H9 (cell line): ENCODE results near the gene MEDAG. TPM values are rescaled to one million over a fixed set of nuclear protein-coding genes. Genes with fewer than 3 reads are reported as not detected.

ENCODE experiments used
- DNase-seq: peaks from one replicate; pipeline ENCODE4 v3.0.0-alpha.2; 2017
- H2AFZ ChIP-seq: one replicate; pipeline ENCODE4 v1.6.1; 2013; ENCODE audit warnings: mild to moderate bottlenecking, low read length, control low read depth, moderate library complexity
- H2AK5ac ChIP-seq: 2 replicates; pipeline ENCODE4 v1.6.1; 2013; ENCODE audit warnings: low read length, control low read depth, mixed read lengths; ENCODE audit not compliant: insufficient read length
- H2BK120ac ChIP-seq: one replicate; pipeline ENCODE4 v1.6.1; 2013; ENCODE audit warnings: low read depth, mild to moderate bottlenecking, low read length, control low read depth, inconsistent platforms; ENCODE audit not compliant: poor library complexity, severe bottlenecking
- H2BK12ac ChIP-seq: 2 replicates; pipeline ENCODE4 v1.6.1; 2013; ENCODE audit warnings: low read length, control low read depth, mixed read lengths, low read depth; ENCODE audit not compliant: insufficient read length
- H2BK15ac ChIP-seq: 2 replicates; pipeline ENCODE4 v1.6.1; 2013; ENCODE audit warnings: low read depth, low read length, control low read depth
- H2BK20ac ChIP-seq: one replicate; pipeline ENCODE4 v1.6.1; 2013; ENCODE audit warnings: low read depth, mild to moderate bottlenecking, low read length, control low read depth, inconsistent platforms; ENCODE audit not compliant: poor library complexity, severe bottlenecking
- H2BK5ac ChIP-seq: 2 replicates; pipeline ENCODE4 v1.6.1; 2013; ENCODE audit warnings: low read length, control low read depth, mixed read lengths; ENCODE audit not compliant: insufficient read length
- H3K14ac ChIP-seq: 2 replicates; pipeline ENCODE4 v1.6.1; 2013; ENCODE audit warnings: low read length, control low read depth; ENCODE audit not compliant: insufficient read depth
- H3K18ac ChIP-seq: 2 replicates; pipeline ENCODE4 v1.6.1; 2013; ENCODE audit warnings: low read depth, mild to moderate bottlenecking, mixed read lengths, low read length, control low read depth; ENCODE audit not compliant: insufficient read length
- H3K23ac ChIP-seq: 2 replicates; pipeline ENCODE4 v1.6.1; 2013; ENCODE audit warnings: low read length, control low read depth, mixed read lengths, low read depth; ENCODE audit not compliant: insufficient read length
- H3K23me2 ChIP-seq: 2 replicates; pipeline ENCODE4 v1.6.1; 2013; ENCODE audit warnings: low read depth, mild to moderate bottlenecking, mixed read lengths, low read length, control low read depth; ENCODE audit not compliant: insufficient read length, poor library complexity, severe bottlenecking
- H3K27ac ChIP-seq: 2 replicates; pipeline ENCODE4 v1.5.1; 2013; ENCODE audit warnings: low read length, control low read depth, mixed read lengths, low read depth; ENCODE audit not compliant: insufficient read length
- H3K27me3 ChIP-seq: 2 replicates; pipeline ENCODE4 v1.6.1; 2013; ENCODE audit warnings: low read length, control low read depth, inconsistent platforms; ENCODE audit not compliant: insufficient read depth
- H3K4ac ChIP-seq: 2 replicates; pipeline ENCODE4 v1.6.1; 2013; ENCODE audit warnings: low read depth, mild to moderate bottlenecking, control low read depth, inconsistent platforms, low read length, moderate library complexity
- H3K4me1 ChIP-seq: 2 replicates; pipeline ENCODE4 v1.6.1; 2013; ENCODE audit warnings: low read length, control low read depth, inconsistent platforms; ENCODE audit not compliant: insufficient read depth
- H3K4me2 ChIP-seq: 2 replicates; pipeline ENCODE4 v1.6.1; 2013; ENCODE audit warnings: low read length, control low read depth, mixed read lengths; ENCODE audit not compliant: insufficient read length, insufficient read depth
- H3K56ac ChIP-seq: 2 replicates; pipeline ENCODE4 v1.6.1; 2013; ENCODE audit warnings: low read depth, mild to moderate bottlenecking, mixed read lengths, low read length, control low read depth; ENCODE audit not compliant: insufficient read length
- H3K79me1 ChIP-seq: 2 replicates; pipeline ENCODE4 v1.6.1; 2013; ENCODE audit warnings: low read depth, mild to moderate bottlenecking, moderate library complexity, low read length, control low read depth, inconsistent platforms; ENCODE audit not compliant: insufficient read depth, poor library complexity, severe bottlenecking
- H3K79me2 ChIP-seq: 2 replicates; pipeline ENCODE4 v1.6.1; 2013; ENCODE audit warnings: low read length, control low read depth, inconsistent platforms; ENCODE audit not compliant: insufficient read depth
- H3K9ac ChIP-seq: 2 replicates; pipeline ENCODE4 v1.6.1; 2013; ENCODE audit warnings: low read length, control low read depth, mixed read lengths; ENCODE audit not compliant: insufficient read length; ENCODE audit errors: extremely low read depth
- H3K9me3 ChIP-seq: one replicate; pipeline ENCODE4 v1.6.1; 2013; ENCODE audit warnings: low read depth, low read length, inconsistent platforms; ENCODE audit not compliant: control insufficient read depth
- H3T11ph ChIP-seq: one replicate; pipeline ENCODE4 v1.6.1; 2013; ENCODE audit warnings: mild to moderate bottlenecking, low read length, control low read depth, inconsistent platforms
- H4K20me1 ChIP-seq: one replicate; pipeline ENCODE4 v1.6.1; 2013; ENCODE audit not compliant: control insufficient read depth, insufficient read length, insufficient read depth
- H4K5ac ChIP-seq: 2 replicates; pipeline ENCODE4 v1.6.1; 2013; ENCODE audit warnings: low read depth, mild to moderate bottlenecking, mixed read lengths, low read length, control low read depth; ENCODE audit not compliant: insufficient read length
- H4K8ac ChIP-seq: replicated peaks from 2 replicates; pipeline ENCODE4 v1.6.1; 2013; ENCODE audit warnings: low read length, control low read depth, mixed read lengths, low read depth; ENCODE audit not compliant: insufficient read length
- H4K91ac ChIP-seq: 2 replicates; pipeline ENCODE4 v1.6.1; 2013; ENCODE audit warnings: low read depth, mild to moderate bottlenecking, moderate library complexity, mixed read lengths, low read length, control low read depth; ENCODE audit not compliant: insufficient read length
- H3K27ac Mint-ChIP-seq, 3 experiments: 2 replicates in 2 of 3; 3 replicates in 1 of 3; pipeline ENCODE4 v1.8.0; 2020 to 2021; ENCODE audit warnings: mixed read lengths in 3 of 3, mild to moderate bottlenecking in 1 of 3, moderate library complexity in 1 of 3
- H3K27me3 Mint-ChIP-seq: 2 replicates; pipeline ENCODE4 v1.8.0; 2021; ENCODE audit warnings: low read depth, mild to moderate bottlenecking, moderate library complexity, mixed read lengths
- H3K36me3 Mint-ChIP-seq, 3 experiments: 2 replicates in 2 of 3; 3 replicates in 1 of 3; pipeline ENCODE4 v1.8.0; 2020 to 2021; ENCODE audit warnings: low read depth in 3 of 3, mixed read lengths in 3 of 3; ENCODE audit not compliant: insufficient read depth in 1 of 3
- H3K4me1 Mint-ChIP-seq, 2 experiments: 2 replicates each; pipeline ENCODE4 v1.8.0; 2020; ENCODE audit warnings: mixed read lengths in 2 of 2
- H3K4me3 Mint-ChIP-seq, 2 experiments: 2 replicates in 1 of 2; 3 replicates in 1 of 2; pipeline ENCODE4 v1.8.0; 2020 to 2021; ENCODE audit warnings: mild to moderate bottlenecking in 2 of 2, mixed read lengths in 2 of 2, moderate library complexity in 1 of 2
- H3K9me3 Mint-ChIP-seq, 2 experiments: 2 replicates in 1 of 2; 3 replicates in 1 of 2; pipeline ENCODE4 v1.8.0; 2020; ENCODE audit warnings: mild to moderate bottlenecking in 2 of 2, mixed read lengths in 2 of 2, moderate library complexity in 1 of 2
- WGBS: extraction: QIAGEN DNeasy Blood & Tissue Kit; methylation state at CpG from one replicate; pipeline ENCODE4 v1.1.7; 2013; ENCODE audit warnings: missing lambda C conversion rate, low lambda C conversion rate, mixed read lengths; ENCODE audit not compliant: insufficient read length; ENCODE audit errors: extremely low coverage; 5-methylcytosine and 5-hydroxymethylcytosine counted together
- total RNA-seq: library from RNA; stranded (reverse); gene quantifications from 2 replicates; pipeline ENCODE4 v1.2.1, GENCODE V29; 2021
- TF ChIP-seq, protein P1 (sequence below): fragments of 200-600 bp; sonication (generic); conservative IDR thresholded peaks from 3 replicates; pipeline ENCODE4 v1.8.0; 2021; ENCODE audit warnings: antibody characterized with exemption, mild to moderate bottlenecking

MEDAG gene
- total RNA-seq, 1 experiment from 2014 or later = 0.87 TPM

DNA sequence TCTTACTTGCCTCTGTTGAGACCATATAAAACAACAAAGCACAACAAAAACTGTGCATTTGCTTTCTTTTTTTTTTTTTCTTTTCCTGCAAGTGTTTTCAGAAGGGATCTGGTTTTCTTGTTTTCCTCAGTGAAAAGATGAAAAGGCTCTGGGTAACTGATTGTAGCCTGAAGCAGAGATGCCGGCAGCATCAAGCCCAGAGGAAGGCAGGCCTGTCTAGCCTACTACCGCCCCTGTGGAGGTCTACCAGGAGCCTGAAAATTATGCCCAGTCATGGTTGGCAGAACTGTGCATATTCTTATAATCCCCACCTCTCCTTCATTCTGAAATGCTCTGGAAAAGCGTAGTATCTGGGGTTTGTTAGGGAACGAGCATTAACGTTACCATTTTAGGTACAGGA is 32.6 kb upstream of the MEDAG start:
- H3K23ac ChIP-seq = no peak overlapping the region
- H2AFZ ChIP-seq = no peak overlapping the region
- no peak overlapping the region for H4K8ac ChIP-seq
- no peak overlapping the region for H3K56ac ChIP-seq
- no peak overlapping the region for H4K91ac ChIP-seq
- Mint-ChIP-seq H3K4me3 (no peak overlapping the region), H3K4me1 (peaks cover 43 to 58% of the 10 kb centered on the region in 2 experiments), H3K27ac (peak overlapping the region in 2 of 3 experiments; percentile 40 to 64; a peak in 1 of 7 replicates), H3K27me3 (peaks cover 4% of the 10 kb centered on the region; the same call in 1 of the 2 replicates), H3K36me3 (no peaks in the 10 kb centered on the region; a peak in 2 of 7 replicates), H3K9me3 (no peaks in the 10 kb centered on the region)
- H2BK20ac ChIP-seq = no peak overlapping the region
- H2BK15ac ChIP-seq = no peak overlapping the region
- no peak overlapping the region for H3K4me2 ChIP-seq
- no peak overlapping the region for H3K9ac ChIP-seq
- H3K14ac ChIP-seq = no peak overlapping the region
- H2BK5ac ChIP-seq = no peak overlapping the region
- H3K27me3 ChIP-seq = no peaks in the 10 kb centered on the region
- no peak overlapping the region for H2BK120ac ChIP-seq
- WGBS = no CpG with 5 or more reads among the region's 5 CpGs
- no peaks in the 10 kb centered on the region for H3K79me1 ChIP-seq
- no peaks in the 10 kb centered on the region for H3K79me2 ChIP-seq
- no peak overlapping the region for H4K5ac ChIP-seq
- H3K23me2 ChIP-seq = no peaks in the 10 kb centered on the region
- TF ChIP-seq, protein P1, sequence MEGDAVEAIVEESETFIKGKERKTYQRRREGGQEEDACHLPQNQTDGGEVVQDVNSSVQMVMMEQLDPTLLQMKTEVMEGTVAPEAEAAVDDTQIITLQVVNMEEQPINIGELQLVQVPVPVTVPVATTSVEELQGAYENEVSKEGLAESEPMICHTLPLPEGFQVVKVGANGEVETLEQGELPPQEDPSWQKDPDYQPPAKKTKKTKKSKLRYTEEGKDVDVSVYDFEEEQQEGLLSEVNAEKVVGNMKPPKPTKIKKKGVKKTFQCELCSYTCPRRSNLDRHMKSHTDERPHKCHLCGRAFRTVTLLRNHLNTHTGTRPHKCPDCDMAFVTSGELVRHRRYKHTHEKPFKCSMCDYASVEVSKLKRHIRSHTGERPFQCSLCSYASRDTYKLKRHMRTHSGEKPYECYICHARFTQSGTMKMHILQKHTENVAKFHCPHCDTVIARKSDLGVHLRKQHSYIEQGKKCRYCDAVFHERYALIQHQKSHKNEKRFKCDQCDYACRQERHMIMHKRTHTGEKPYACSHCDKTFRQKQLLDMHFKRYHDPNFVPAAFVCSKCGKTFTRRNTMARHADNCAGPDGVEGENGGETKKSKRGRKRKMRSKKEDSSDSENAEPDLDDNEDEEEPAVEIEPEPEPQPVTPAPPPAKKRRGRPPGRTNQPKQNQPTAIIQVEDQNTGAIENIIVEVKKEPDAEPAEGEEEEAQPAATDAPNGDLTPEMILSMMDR = no peak
- H4K20me1 ChIP-seq = no peaks in the 10 kb centered on the region
- no peak for DNase-seq
- H3K4ac ChIP-seq = no peak overlapping the region
- no peak overlapping the region for H3K27ac ChIP-seq
- no peak overlapping the region for H3T11ph ChIP-seq
- H2AK5ac ChIP-seq = no peak overlapping the region
- no peaks in the 10 kb centered on the region for H3K9me3 ChIP-seq
- no peak overlapping the region for H2BK12ac ChIP-seq
- no peaks in the 10 kb centered on the region; the same call in none of the 2 replicates for H3K4me1 ChIP-seq
- H3K18ac ChIP-seq = no peak overlapping the region
